Stomach (tissue), 4 donors: ENCODE data around the gene BOLL.

Source experiments
- CTCF ChIP-seq, 7 experiments: fragments of 450-650 bp in 4 of 7; fragments of 200-600 bp in 3 of 7; sonication (generic) in 3 of 7; IDR thresholded peaks; one replicate each; pipeline ENCODE4 v1.5.1; 2016 to 2019; ENCODE audit warnings: antibody characterized with exemption in 7 of 7, control low read depth in 2 of 7, mild to moderate bottlenecking in 1 of 7
- EP300 ChIP-seq: sonication (generic); formaldehyde crosslinking; IDR thresholded peaks from one replicate; pipeline ENCODE4 v1.6.1; 2017; ENCODE audit warnings: antibody characterized with exemption
- POLR2A ChIP-seq, 4 donors: fragments of 450-650 bp; IDR thresholded peaks; one replicate each; pipeline ENCODE4 v1.6.1; 2016; ENCODE audit warnings: antibody characterized with exemption in 4 of 4, control low read depth in 2 of 4, mild to moderate bottlenecking in 1 of 4, moderate library complexity in 1 of 4
- POLR2AphosphoS5 ChIP-seq, 3 donors: sonication (generic); formaldehyde crosslinking; IDR thresholded peaks; one replicate each; pipeline ENCODE4 v1.6.1; 2016; ENCODE audit warnings: antibody characterized with exemption in 3 of 3

DNA sequence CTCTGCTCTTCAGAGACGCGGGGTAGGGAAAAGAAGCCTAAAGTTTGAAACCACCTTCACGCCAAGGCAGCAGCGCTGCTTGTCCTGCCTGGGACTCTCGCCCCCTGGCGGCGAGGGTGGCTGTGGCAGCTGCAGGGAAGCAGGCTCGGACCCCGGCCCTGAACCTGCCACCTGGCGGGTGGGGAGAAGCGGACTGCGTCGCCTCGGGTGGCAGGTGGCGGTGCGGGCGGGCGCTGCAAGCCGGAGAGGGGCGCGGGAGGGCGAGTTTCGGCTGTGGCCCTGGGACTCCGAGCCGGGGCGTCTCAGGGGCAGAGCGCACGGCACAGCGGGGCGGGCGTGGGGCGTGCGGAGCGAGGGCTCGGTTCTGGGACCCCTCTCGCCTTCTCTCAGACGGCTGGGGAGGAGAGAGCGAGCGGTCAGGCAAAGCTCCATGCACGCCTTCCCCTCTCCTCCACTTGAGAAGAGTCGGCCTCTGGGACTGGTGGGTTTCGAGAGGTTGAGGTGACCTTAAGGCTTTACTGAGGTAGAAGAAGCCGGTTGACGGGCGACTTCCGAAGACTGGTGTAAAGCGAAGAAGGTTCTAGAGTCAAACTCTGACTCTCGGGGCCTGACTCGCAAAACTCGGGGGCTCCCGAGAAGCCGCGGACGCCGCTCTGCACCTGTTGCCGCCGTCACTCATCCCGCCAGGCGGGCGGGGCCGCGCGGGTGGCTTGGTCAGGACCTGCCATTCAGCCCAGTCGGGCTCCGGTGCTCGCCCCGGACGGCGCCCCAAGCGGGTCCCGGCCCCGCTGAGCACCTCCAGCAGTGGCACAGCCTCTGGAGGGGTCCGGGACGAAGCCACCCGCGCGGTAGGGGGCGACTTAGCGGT, 1.1 kb upstream of the BOLL start:
- peak in 4 of 7 experiments; percentile 19 to 54 (median 45) for TF ChIP-seq CTCF (IDR thresholded peaks at IDR 0.05)
- no peak for TF ChIP-seq POLR2AphosphoS5 (IDR thresholded peaks at IDR 0.05)
- no peak for TF ChIP-seq EP300
- no peak for TF ChIP-seq POLR2A (IDR thresholded peaks at IDR 0.05)
